ENCODE measurements around the gene SELENOV.
A peak's percentile ranks its signal among the peaks of the same experiment; 100 is the strongest.
"Not testable (repeated sequence)": the region's sequence is repeated elsewhere in the genome, so short reads cannot be mapped to it uniquely, and the experiment has no call there.

SELENOV gene
- 0 reads per million in 9 experiments for total RNA-seq

GRCh38 chr19:39514840-39515550 is at the start of gene SELENOV:
TSS of gene SELENOV (plus strand) at chr19:39515139. CDS start at chr19:39515213, 74 bp downstream.
- peak within 1 kb of the TSS; percentile 53 to 79 for H3K4me3 Mint-ChIP-seq
- H3K27ac Mint-ChIP-seq, result no peak within 1 kb of the TSS
- H3K9me3 Mint-ChIP-seq, result no peaks in the 10 kb centered on the region
- no peak for DNase-seq
- H3K4me1 Mint-ChIP-seq (ENCODE audit: low read depth in 2 of 2), result peaks cover 9 to 10% of the 10 kb centered on the region in 2 donors
- H3K27me3 Mint-ChIP-seq, result peaks cover 42 to 73% of the 10 kb centered on the region in 2 donors
- peak; percentile 63 for ATAC-seq (replicated peaks)
- H3K36me3 Mint-ChIP-seq (ENCODE audit: insufficient read depth), result peaks cover 4% of the 10 kb centered on the region

GRCh38 chr19:39465956-39466747 is 48.8 kb upstream of the SELENOV start:
- DNase-seq, result no peak
- Mint-ChIP-seq H3K9me3 (no peaks in the 10 kb centered on the region), H3K27me3 (no peaks in the 10 kb centered on the region), H3K27ac (peak overlapping the region in 1 of 2 donors; percentile 3), H3K4me1 (ENCODE audit: low read depth in 2 of 2) (peaks cover 5 to 13% of the 10 kb centered on the region in 2 donors), H3K36me3 (ENCODE audit: insufficient read depth) (peaks cover 99% of the 10 kb centered on the region), H3K4me3 (no peak overlapping the region)
- ATAC-seq (replicated peaks), result no peak

- H3K27me3 Mint-ChIP-seq, result no peaks in the 10 kb centered on the region
- peak overlapping the region; percentile 29 to 71 for H3K27ac Mint-ChIP-seq
- no peaks in the 10 kb centered on the region for H3K9me3 Mint-ChIP-seq
- peaks cover 9 to 16% of the 10 kb centered on the region in 2 donors for H3K4me1 Mint-ChIP-seq (ENCODE audit: low read depth in 2 of 2)
- ATAC-seq (replicated peaks) (no peak), DNase-seq (no peak)
- H3K36me3 Mint-ChIP-seq (ENCODE audit: insufficient read depth), result peaks cover 95% of the 10 kb centered on the region
- no peak overlapping the region for H3K4me3 Mint-ChIP-seq
Observed at GRCh38 chr19:39467941-39468340, 47.0 kb upstream of the SELENOV start.

- peaks cover 10 to 19% of the 10 kb centered on the region in 2 donors for H3K4me1 Mint-ChIP-seq (ENCODE audit: low read depth in 2 of 2)
- DNase-seq, result no peak
- no peaks in the 10 kb centered on the region for H3K27me3 Mint-ChIP-seq
- H3K4me3 Mint-ChIP-seq, result no peak overlapping the region
- peak overlapping the region; percentile 56 to 79 for H3K27ac Mint-ChIP-seq
- H3K36me3 Mint-ChIP-seq (ENCODE audit: insufficient read depth), result peaks cover 93% of the 10 kb centered on the region
- H3K9me3 Mint-ChIP-seq, result no peaks in the 10 kb centered on the region
- no peak for ATAC-seq (replicated peaks)
Observed at GRCh38 chr19:39469036-39469435, 45.9 kb upstream of the SELENOV start.

GRCh38 chr19:39469567-39469966 is 45.4 kb upstream of the SELENOV start:
- H3K27me3 Mint-ChIP-seq, result no peaks in the 10 kb centered on the region
- no peaks in the 10 kb centered on the region for H3K9me3 Mint-ChIP-seq
- peaks cover 11 to 21% of the 10 kb centered on the region in 2 donors for H3K4me1 Mint-ChIP-seq (ENCODE audit: low read depth in 2 of 2)
- H3K4me3 Mint-ChIP-seq, result no peak overlapping the region
- H3K27ac Mint-ChIP-seq, result peak overlapping the region; percentile 56 to 79
- DNase-seq (no peak), ATAC-seq (replicated peaks) (no peak)
- peaks cover 93% of the 10 kb centered on the region for H3K36me3 Mint-ChIP-seq (ENCODE audit: insufficient read depth)

- no peaks in the 10 kb centered on the region for H3K9me3 Mint-ChIP-seq
- no peak overlapping the region for H3K4me3 Mint-ChIP-seq
- DNase-seq (no peak), ATAC-seq (replicated peaks) (no peak)
- peak overlapping the region in 1 of 2 donors; percentile 92 for H3K27ac Mint-ChIP-seq
- H3K4me1 Mint-ChIP-seq (ENCODE audit: low read depth in 2 of 2), result peaks cover 11 to 21% of the 10 kb centered on the region in 2 donors
- H3K36me3 Mint-ChIP-seq (ENCODE audit: insufficient read depth), result peaks cover 93% of the 10 kb centered on the region
- H3K27me3 Mint-ChIP-seq, result no peaks in the 10 kb centered on the region
Observed at GRCh38 chr19:39470724-39471339, 44.1 kb upstream of the SELENOV start.

GRCh38 chr19:39471756-39472536 is 43.0 kb upstream of the SELENOV start:
- Mint-ChIP-seq H3K4me1 (ENCODE audit: low read depth in 2 of 2) (peaks cover 11 to 21% of the 10 kb centered on the region in 2 donors), H3K9me3 (no peaks in the 10 kb centered on the region), H3K4me3 (no peak overlapping the region), H3K36me3 (ENCODE audit: insufficient read depth) (peaks cover 93% of the 10 kb centered on the region), H3K27ac (peak overlapping the region; percentile 74 to 92), H3K27me3 (no peaks in the 10 kb centered on the region)
- DNase-seq (no peak), ATAC-seq (replicated peaks) (no peak)

- peak overlapping the region in 1 of 2 donors; percentile 92 for H3K27ac Mint-ChIP-seq
- H3K36me3 Mint-ChIP-seq (ENCODE audit: insufficient read depth), result peaks cover 92% of the 10 kb centered on the region
- no peak for DNase-seq
Observed at GRCh38 chr19:39472746-39473442, 42.0 kb upstream of the SELENOV start.

GRCh38 chr19:39473443-39473960 is 41.4 kb upstream of the SELENOV start:
- ATAC-seq (replicated peaks), result no peak
- no peaks in the 10 kb centered on the region for H3K27me3 Mint-ChIP-seq
- peaks cover 11 to 21% of the 10 kb centered on the region in 2 donors for H3K4me1 Mint-ChIP-seq (ENCODE audit: low read depth in 2 of 2)
- peak overlapping the region in 1 of 2 donors; percentile 30 for H3K4me3 Mint-ChIP-seq
- no peak for DNase-seq
- H3K27ac Mint-ChIP-seq, result peak overlapping the region; percentile 71 to 75
- peaks cover 86% of the 10 kb centered on the region for H3K36me3 Mint-ChIP-seq (ENCODE audit: insufficient read depth)
- no peaks in the 10 kb centered on the region for H3K9me3 Mint-ChIP-seq

More at GRCh38 chr19:39472746-39473442, 42.0 kb upstream of the SELENOV start:
- Mint-ChIP-seq H3K4me3 (no peak overlapping the region), H3K27me3 (no peaks in the 10 kb centered on the region), H3K4me1 (ENCODE audit: low read depth in 2 of 2) (peaks cover 11 to 21% of the 10 kb centered on the region in 2 donors), H3K9me3 (no peaks in the 10 kb centered on the region)
- ATAC-seq (replicated peaks), result no peak

GRCh38 chr19:39474139-39474620 is 40.8 kb upstream of the SELENOV start:
- H3K4me1 Mint-ChIP-seq (ENCODE audit: low read depth in 2 of 2), result peaks cover 11 to 18% of the 10 kb centered on the region in 2 donors
- H3K4me3 Mint-ChIP-seq, result peak overlapping the region in 1 of 2 donors; percentile 30
- ATAC-seq (replicated peaks), result peak; percentile 81
- peaks cover 79% of the 10 kb centered on the region for H3K36me3 Mint-ChIP-seq (ENCODE audit: insufficient read depth)
- peak overlapping the region; percentile 71 to 75 for H3K27ac Mint-ChIP-seq
- DNase-seq, result peak; percentile 65 to 70 (median 66)
- H3K9me3 Mint-ChIP-seq, result no peaks in the 10 kb centered on the region
- no peaks in the 10 kb centered on the region for H3K27me3 Mint-ChIP-seq

GRCh38 chr19:39475748-39476147 is 39.2 kb upstream of the SELENOV start:
- peaks cover 64% of the 10 kb centered on the region for H3K36me3 Mint-ChIP-seq (ENCODE audit: insufficient read depth)
- peaks cover 12 to 20% of the 10 kb centered on the region in 2 donors for H3K4me1 Mint-ChIP-seq (ENCODE audit: low read depth in 2 of 2)
- no peak for DNase-seq
- ATAC-seq (replicated peaks), result no peak
- no peaks in the 10 kb centered on the region for H3K27me3 Mint-ChIP-seq
- H3K27ac Mint-ChIP-seq, result peak overlapping the region in 1 of 2 donors; percentile 75
- H3K9me3 Mint-ChIP-seq, result no peaks in the 10 kb centered on the region
- no peak overlapping the region for H3K4me3 Mint-ChIP-seq

GRCh38 chr19:39479319-39479801 is 35.6 kb upstream of the SELENOV start:
- H3K36me3 Mint-ChIP-seq (ENCODE audit: insufficient read depth), result peaks cover 48% of the 10 kb centered on the region
- not testable (repeated sequence) for DNase-seq; H3K27me3 Mint-ChIP-seq; ATAC-seq (replicated peaks); H3K9me3 Mint-ChIP-seq; H3K27ac Mint-ChIP-seq
- H3K4me1 Mint-ChIP-seq (ENCODE audit: low read depth in 2 of 2), result peaks cover 17 to 22% of the 10 kb centered on the region in 2 donors
- H3K4me3 Mint-ChIP-seq, result peak overlapping the region; percentile 85 to 96

Data from effector memory CD8-positive, alpha-beta T cell (primary cell).